ENCODE data around the gene RBM20. TPM values are rescaled to one million over a fixed set of nuclear protein-coding genes. Genes with fewer than 3 reads are reported as not detected.

Gene RBM20
- total RNA-seq, 2 experiments from 2014 or later: 0.38 to 0.72 TPM

- ATAC-seq (no peak), DNase-seq (no peak)
- Mint-ChIP-seq H3K27me3 (no peaks in the 10 kb centered on the region), H3K4me1 (ENCODE audit: low read depth) (peaks cover 61% of the 10 kb centered on the region), H3K4me3 (no peak overlapping the region), H3K9me3 (no peaks in the 10 kb centered on the region), H3K27ac (no peak overlapping the region), H3K36me3 (ENCODE audit: low read depth) (peaks cover 4% of the 10 kb centered on the region)
- ChIA-PET CTCF (interaction anchor here (0.8 to 2.0 kb wide), 7 partner anchors 10 to 227 kb away, joined by 3 to 7 read pairs (median 3); no protein-coding TSS in a partner anchor), POLR2A (interaction anchor here (1.1 kb wide), 1 partner anchor 45 kb away, joined by 3 read pairs; no protein-coding TSS in a partner anchor)
- intact Hi-C loops (cut with micrococcal nuclease): no loop called here
- TF ChIP-seq CTCF (IDR thresholded peaks at IDR 0.05): no peak
Observed at GRCh38 chr10:110837418-110838171, 193.5 kb downstream of the RBM20 start.

- Mint-ChIP-seq H3K4me3 (no peak overlapping the region), H3K9me3 (no peaks in the 10 kb centered on the region), H3K27me3 (no peaks in the 10 kb centered on the region), H3K4me1 (ENCODE audit: low read depth) (peaks cover 68% of the 10 kb centered on the region), H3K36me3 (ENCODE audit: low read depth) (no peaks in the 10 kb centered on the region), H3K27ac (no peak overlapping the region)
- CTCF ChIA-PET: interaction anchor here (1.2 to 2.4 kb wide), 2 partner anchors 38 to 94 kb away, joined by 5 to 11 read pairs; no protein-coding TSS in a partner anchor
- POLR2A ChIA-PET: no interaction called here
- intact Hi-C loops (cut with micrococcal nuclease): no loop called here
- no peak for TF ChIP-seq CTCF (IDR thresholded peaks at IDR 0.05)
- no peak for ATAC-seq
- no peak for DNase-seq
Observed at GRCh38 chr10:110840225-110840922, 196.2 kb downstream of the RBM20 start.

GRCh38 chr10:110840923-110841428, 196.8 kb downstream of the RBM20 start:
- Mint-ChIP-seq H3K27me3 (no peaks in the 10 kb centered on the region), H3K4me3 (no peak overlapping the region), H3K4me1 (ENCODE audit: low read depth) (peaks cover 67% of the 10 kb centered on the region), H3K9me3 (no peaks in the 10 kb centered on the region), H3K36me3 (ENCODE audit: low read depth) (no peaks in the 10 kb centered on the region), H3K27ac (peak overlapping the region; percentile 86)
- CTCF ChIA-PET: interaction anchor here (1.2 to 2.4 kb wide), 3 partner anchors 39 to 95 kb away, joined by 5 to 11 read pairs (median 6); no protein-coding TSS in a partner anchor
- ATAC-seq (no peak), DNase-seq (no peak)
- POLR2A ChIA-PET: interaction anchor here (0.9 to 3.9 kb wide), 5 partner anchors 8 to 37 kb away, joined by 3 to 25 read pairs (median 4); no protein-coding TSS in a partner anchor
- no peak for TF ChIP-seq CTCF (IDR thresholded peaks at IDR 0.05)
- intact Hi-C loops (cut with micrococcal nuclease): no loop called here

GRCh38 chr10:110841767-110842267, 197.7 kb downstream of the RBM20 start:
- ChIA-PET POLR2A (interaction anchor here (0.9 to 3.9 kb wide), 12 partner anchors 9 to 49 kb away, joined by 3 to 25 read pairs (median 4); no protein-coding TSS in a partner anchor), CTCF (interaction anchor here (1.2 to 2.4 kb wide), 5 partner anchors 23 to 96 kb away, joined by 3 to 11 read pairs (median 5); no protein-coding TSS in a partner anchor)
- Mint-ChIP-seq H3K27me3 (no peaks in the 10 kb centered on the region), H3K27ac (peak overlapping the region; percentile 86), H3K9me3 (no peaks in the 10 kb centered on the region), H3K4me3 (peak overlapping the region; percentile 44), H3K36me3 (ENCODE audit: low read depth) (no peaks in the 10 kb centered on the region), H3K4me1 (ENCODE audit: low read depth) (peaks cover 59% of the 10 kb centered on the region)
- intact Hi-C loops (cut with micrococcal nuclease): no loop called here
- TF ChIP-seq CTCF (IDR thresholded peaks at IDR 0.05): no peak
- peak; percentile 86 for DNase-seq
- peak; percentile 80 for ATAC-seq
